Osteoblast (primary cell): ENCODE results near the gene FAM221A. TPM values are rescaled to one million over a fixed set of nuclear protein-coding genes. Genes with fewer than 3 reads are reported as not detected.

Experiments used
- DNase-seq: peaks from one replicate; pipeline ENCODE4 v3.0.0; 2011; ENCODE audit warnings: low spot score, mixed read lengths; ENCODE audit not compliant: insufficient read length; ENCODE audit errors: missing footprints
- H2AFZ ChIP-seq: 2 replicates; pipeline ENCODE4 v1.6.0; 2011; ENCODE audit warnings: mild to moderate bottlenecking, low read length
- H3K27ac ChIP-seq: 2 replicates; pipeline ENCODE4 v1.5.1; 2011; ENCODE audit warnings: mild to moderate bottlenecking, low read depth, low read length, moderate library complexity
- H3K27me3 ChIP-seq: 2 replicates; pipeline ENCODE4 v1.6.0; 2012; ENCODE audit warnings: mild to moderate bottlenecking, control low read depth, inconsistent platforms, low read length, moderate library complexity; ENCODE audit not compliant: insufficient read depth
- H3K36me3 ChIP-seq: 2 replicates; pipeline ENCODE4 v1.5.1; 2011; ENCODE audit warnings: mild to moderate bottlenecking, low read length, control low read depth, moderate library complexity; ENCODE audit not compliant: insufficient read depth
- H3K4me1 ChIP-seq: 2 replicates; pipeline ENCODE4 v1.5.1; 2011; ENCODE audit warnings: mild to moderate bottlenecking, low read length, control low read depth, moderate library complexity; ENCODE audit not compliant: insufficient read depth
- H3K4me2 ChIP-seq: 2 replicates; pipeline ENCODE4 v1.6.0; 2011; ENCODE audit warnings: mild to moderate bottlenecking, low read length; ENCODE audit not compliant: insufficient read depth
- H3K4me3 ChIP-seq: fragments of 200-600 bp; sonication (generic); 3 replicates; pipeline ENCODE4 v1.5.1; 2012; ENCODE audit warnings: mild to moderate bottlenecking, low read length, inconsistent platforms; ENCODE audit not compliant: insufficient read depth
- H3K79me2 ChIP-seq: 2 replicates; pipeline ENCODE4 v1.6.0; 2012; ENCODE audit warnings: mild to moderate bottlenecking, low read length, control low read depth, inconsistent platforms; ENCODE audit not compliant: insufficient read depth
- H3K9me3 ChIP-seq: 2 replicates; pipeline ENCODE4 v1.5.1; 2011; ENCODE audit warnings: low read depth, low read length, control low read depth
- H4K20me1 ChIP-seq: 2 replicates; pipeline ENCODE4 v1.6.0; 2012; ENCODE audit warnings: mild to moderate bottlenecking, low read length, control low read depth; ENCODE audit not compliant: insufficient read depth
- total RNA-seq: library from RNA; depleted of rRNA; stranded (reverse); fragments of >200 nt; gene quantifications from 2 replicates; pipeline ENCODE4 v1.2.3, GENCODE V29; 2012
- TF ChIP-seq, protein P1 (sequence below): IDR thresholded peaks from 2 replicates; pipeline ENCODE4 v1.5.1; 2011; ENCODE audit warnings: mild to moderate bottlenecking, low read depth, low read length, moderate library complexity; ENCODE audit errors: extremely low read depth

FAM221A gene
- total RNA-seq, 1 donor = 0.72 TPM

GRCh38 chr7:23689165-23689564 is 9.2 kb downstream of the FAM221A start:
- H3K27me3 ChIP-seq = no peaks in the 10 kb centered on the region
- H3K79me2 ChIP-seq = no peaks in the 10 kb centered on the region
- H3K4me1 ChIP-seq = peaks cover 6% of the 10 kb centered on the region
- H3K36me3 ChIP-seq = no peaks in the 10 kb centered on the region
- no peak for DNase-seq
- TF ChIP-seq, protein P1, sequence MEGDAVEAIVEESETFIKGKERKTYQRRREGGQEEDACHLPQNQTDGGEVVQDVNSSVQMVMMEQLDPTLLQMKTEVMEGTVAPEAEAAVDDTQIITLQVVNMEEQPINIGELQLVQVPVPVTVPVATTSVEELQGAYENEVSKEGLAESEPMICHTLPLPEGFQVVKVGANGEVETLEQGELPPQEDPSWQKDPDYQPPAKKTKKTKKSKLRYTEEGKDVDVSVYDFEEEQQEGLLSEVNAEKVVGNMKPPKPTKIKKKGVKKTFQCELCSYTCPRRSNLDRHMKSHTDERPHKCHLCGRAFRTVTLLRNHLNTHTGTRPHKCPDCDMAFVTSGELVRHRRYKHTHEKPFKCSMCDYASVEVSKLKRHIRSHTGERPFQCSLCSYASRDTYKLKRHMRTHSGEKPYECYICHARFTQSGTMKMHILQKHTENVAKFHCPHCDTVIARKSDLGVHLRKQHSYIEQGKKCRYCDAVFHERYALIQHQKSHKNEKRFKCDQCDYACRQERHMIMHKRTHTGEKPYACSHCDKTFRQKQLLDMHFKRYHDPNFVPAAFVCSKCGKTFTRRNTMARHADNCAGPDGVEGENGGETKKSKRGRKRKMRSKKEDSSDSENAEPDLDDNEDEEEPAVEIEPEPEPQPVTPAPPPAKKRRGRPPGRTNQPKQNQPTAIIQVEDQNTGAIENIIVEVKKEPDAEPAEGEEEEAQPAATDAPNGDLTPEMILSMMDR = no peak
- H3K9me3 ChIP-seq = no peaks in the 10 kb centered on the region
- no peak overlapping the region for H2AFZ ChIP-seq
- H4K20me1 ChIP-seq = no peaks in the 10 kb centered on the region
- H3K4me2 ChIP-seq = no peak overlapping the region
- H3K4me3 ChIP-seq = no peak overlapping the region
- no peak overlapping the region for H3K27ac ChIP-seq

DNA sequence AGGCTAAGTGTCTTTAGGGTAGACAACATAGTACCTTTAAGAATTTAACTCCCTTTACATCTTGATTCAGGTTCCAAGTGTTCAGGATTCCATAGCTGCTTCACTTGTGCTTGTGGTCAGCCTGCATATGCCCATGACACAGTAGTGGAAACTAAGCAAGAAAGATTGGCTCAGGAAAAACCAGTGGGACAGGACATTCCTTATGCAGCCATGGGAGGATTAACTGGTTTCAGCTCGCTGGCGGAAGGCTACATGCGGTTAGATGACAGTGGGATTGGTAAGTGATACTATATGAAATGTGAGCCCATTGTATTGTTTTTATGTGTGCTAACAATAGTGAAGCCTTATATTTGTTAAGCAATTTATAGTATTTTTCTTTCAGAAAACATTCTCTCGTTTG is 11.3 kb downstream of the FAM221A start:
- H3K79me2 ChIP-seq = no peaks in the 10 kb centered on the region
- H2AFZ ChIP-seq = no peak overlapping the region
- no peaks in the 10 kb centered on the region for H3K27me3 ChIP-seq
- no peak for DNase-seq
- no peaks in the 10 kb centered on the region for H3K9me3 ChIP-seq
- no peaks in the 10 kb centered on the region for H3K36me3 ChIP-seq
- H3K4me1 ChIP-seq = peaks cover 6% of the 10 kb centered on the region
- TF ChIP-seq, protein P1 = no peak
- no peaks in the 10 kb centered on the region for H4K20me1 ChIP-seq
- no peak overlapping the region for H3K4me2 ChIP-seq
- H3K4me3 ChIP-seq = no peak overlapping the region
- H3K27ac ChIP-seq = no peak overlapping the region

DNA sequence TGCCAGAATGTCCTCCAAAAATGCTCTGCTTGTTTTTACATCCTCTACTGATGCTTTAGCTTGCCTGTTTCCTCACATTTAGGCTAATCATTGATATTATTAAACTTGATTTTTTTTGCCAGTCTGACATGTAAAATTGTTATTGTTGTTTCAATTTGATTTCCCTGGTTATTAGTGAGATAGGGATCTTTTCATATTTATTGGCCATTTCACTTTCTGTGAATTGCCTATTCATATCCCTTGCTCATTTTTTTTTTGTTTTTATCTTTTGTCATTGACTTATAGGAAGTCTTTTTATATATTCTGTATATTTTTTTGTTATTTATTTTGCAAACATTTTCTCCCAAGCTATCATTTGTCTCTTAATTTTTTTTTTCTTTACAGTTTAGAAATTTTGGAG is 13.2 kb downstream of the FAM221A start:
- no peaks in the 10 kb centered on the region for H3K79me2 ChIP-seq

DNA sequence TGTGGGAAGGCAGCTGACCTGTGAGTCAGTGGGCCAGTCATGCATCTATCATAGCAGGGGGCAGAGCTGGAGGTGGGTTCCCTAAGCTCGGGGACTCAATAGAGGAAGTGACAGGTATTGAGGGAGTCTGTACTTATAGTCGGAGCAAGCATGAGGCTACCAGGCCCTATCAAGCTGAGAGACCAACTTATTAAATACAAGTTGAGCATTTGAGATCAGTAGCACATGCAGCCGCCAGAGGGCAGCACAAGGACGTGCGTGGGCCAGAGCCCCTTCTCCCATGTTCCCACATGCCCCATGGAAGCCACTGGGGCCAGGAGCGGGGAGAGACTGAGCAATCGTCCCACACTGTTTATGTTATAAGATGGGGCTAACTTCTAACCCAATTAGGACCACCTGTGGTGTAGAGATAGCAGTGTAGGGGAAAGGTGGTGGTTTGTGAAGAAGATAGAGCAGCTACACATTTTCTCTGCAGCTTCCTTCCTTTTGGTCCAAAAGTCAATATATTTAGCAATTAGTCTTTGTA is 17.0 kb downstream of the FAM221A start:
- peak overlapping the region; percentile 25 for H2AFZ ChIP-seq

More for the DNA sequence above, 13.2 kb downstream of the FAM221A start:
- H2AFZ ChIP-seq = no peak overlapping the region
- TF ChIP-seq, protein P1 = no peak
- H3K27ac ChIP-seq = no peak overlapping the region
- no peaks in the 10 kb centered on the region for H3K4me1 ChIP-seq
- H3K36me3 ChIP-seq = no peaks in the 10 kb centered on the region
- no peak overlapping the region for H3K4me2 ChIP-seq
- H3K9me3 ChIP-seq = no peaks in the 10 kb centered on the region
- no peaks in the 10 kb centered on the region for H3K27me3 ChIP-seq
- no peak for DNase-seq
- H3K4me3 ChIP-seq = no peak overlapping the region
- H4K20me1 ChIP-seq = no peaks in the 10 kb centered on the region

More for the DNA sequence above, 17.0 kb downstream of the FAM221A start:
- H3K27ac ChIP-seq = no peak overlapping the region
- no peak overlapping the region for H3K4me2 ChIP-seq
- no peaks in the 10 kb centered on the region for H3K36me3 ChIP-seq
- no peaks in the 10 kb centered on the region for H3K27me3 ChIP-seq
- H3K4me1 ChIP-seq = no peaks in the 10 kb centered on the region
- no peaks in the 10 kb centered on the region for H4K20me1 ChIP-seq
- no peaks in the 10 kb centered on the region for H3K79me2 ChIP-seq
- DNase-seq = no peak
- TF ChIP-seq, protein P1 = peak; percentile 74
- no peaks in the 10 kb centered on the region for H3K9me3 ChIP-seq
- no peak overlapping the region for H3K4me3 ChIP-seq
